HT1080 (cell line): ENCODE results near the gene IL20. TPM values are rescaled to one million over a fixed set of nuclear protein-coding genes. Genes with fewer than 3 reads are reported as not detected.

Source experiments
- DNase-seq: peaks from one replicate; pipeline ENCODE4 v3.0.0-alpha.2; 2015; ENCODE audit warnings: low read depth
- polyA plus RNA-seq, 2 experiments: library from polyadenylated mRNA; depleted of rRNA; stranded (reverse); fragments of >200 nt; gene quantifications; 2 replicates each; pipeline ENCODE4 v1.2.3, GENCODE V29; 2015
- total RNA-seq: library from RNA; depleted of rRNA; stranded (reverse); fragments of >200 nt; shearing (Covaris generic); gene quantifications from 2 replicates; pipeline ENCODE4 v1.2.3, GENCODE V29; 2014; rRNA removed

IL20 gene
- not detected in 2 replicates for total RNA-seq
- polyA plus RNA-seq (2015; cell fraction: cytosol; rRNA removed) = 0.19 TPM in 1 of 2 replicates, not detected in the other
- polyA plus RNA-seq (2015; cell fraction: nucleus; rRNA removed) = 0.53 TPM in 1 of 2 replicates, not detected in the other

- peak; percentile 32 for DNase-seq
Measured at GRCh38 chr1:206864939-206865671, at the start of gene IL20. IL20 (plus strand) TSS chr1:206865623; CDS start chr1:206865853, 230 bp downstream.

- no peak for DNase-seq
Measured at GRCh38 chr1:206816390-206817287, 48.8 kb upstream of the IL20 start.

GRCh38 chr1:206821493-206821892, 43.9 kb upstream of the IL20 start:
- DNase-seq = no peak

- DNase-seq = no peak
Measured at GRCh38 chr1:206823727-206824126, 41.7 kb upstream of the IL20 start.

- no peak for DNase-seq
Measured at GRCh38 chr1:206824331-206824730, 41.1 kb upstream of the IL20 start.

GRCh38 chr1:206826394-206826793, 39.0 kb upstream of the IL20 start:
- peak; percentile 21 for DNase-seq

- DNase-seq = no peak
Measured at GRCh38 chr1:206828061-206828460, 37.4 kb upstream of the IL20 start.

- no peak for DNase-seq
Measured at GRCh38 chr1:206828765-206829164, 36.7 kb upstream of the IL20 start.

- no peak for DNase-seq
Measured at GRCh38 chr1:206829282-206829681, 36.1 kb upstream of the IL20 start.

- DNase-seq = no peak
Measured at GRCh38 chr1:206829875-206830274, 35.5 kb upstream of the IL20 start.

- no peak for DNase-seq
Measured at GRCh38 chr1:206831650-206832049, 33.8 kb upstream of the IL20 start.

GRCh38 chr1:206832352-206832880, 33.0 kb upstream of the IL20 start:
- no peak for DNase-seq

GRCh38 chr1:206833106-206833680, 32.2 kb upstream of the IL20 start:
- DNase-seq = no peak

- no peak for DNase-seq
Measured at GRCh38 chr1:206833801-206834200, 31.6 kb upstream of the IL20 start.

- DNase-seq = no peak
Measured at GRCh38 chr1:206834217-206834616, 31.2 kb upstream of the IL20 start.

- no peak for DNase-seq
Measured at GRCh38 chr1:206834711-206835110, 30.7 kb upstream of the IL20 start.

- no peak for DNase-seq
Measured at GRCh38 chr1:206835186-206835585, 30.2 kb upstream of the IL20 start.

GRCh38 chr1:206836111-206836510, 29.3 kb upstream of the IL20 start:
- DNase-seq = no peak

- DNase-seq = no peak
Measured at GRCh38 chr1:206839006-206839560, 26.3 kb upstream of the IL20 start.

- DNase-seq = peak; percentile 87
Measured at GRCh38 chr1:206839857-206840256, 25.6 kb upstream of the IL20 start.

GRCh38 chr1:206841609-206842323, 23.7 kb upstream of the IL20 start:
- DNase-seq = no peak
